Right cardiac atrium (tissue), 5 donors: ENCODE measurements around the gene PFKFB2. TPM values are rescaled to one million over a fixed set of nuclear protein-coding genes. Genes with fewer than 3 reads are reported as not detected.

Experiments used
- ATAC-seq, 2 donors: fragments of 200-7000 bp; cut with Tn5 transposase; one replicate each; pipeline versions ENCODE4 v1.8.0 to v1.9.1; 2020; ENCODE audit warnings: moderate library complexity in 2 of 2, mild to moderate bottlenecking in 1 of 2
- DNase-seq, 3 donors: peaks; one replicate each; pipeline ENCODE4 v3.0.0-alpha.2; 2020
- H3K27ac ChIP-seq: one replicate; pipeline ENCODE4 v1.5.1; 2013; ENCODE audit warnings: mild to moderate bottlenecking, low read length, control low read depth, moderate library complexity
- H3K27me3 ChIP-seq: one replicate; pipeline ENCODE4 v1.6.1; 2013; ENCODE audit not compliant: control insufficient read depth, insufficient read depth
- H3K4me1 ChIP-seq: one replicate; pipeline ENCODE4 v1.6.1; 2013; ENCODE audit warnings: low read length; ENCODE audit not compliant: control insufficient read depth, insufficient read depth
- H3K4me3 ChIP-seq: one replicate; pipeline ENCODE4 v1.5.1; 2013; ENCODE audit warnings: low read length, control low read depth
- H3K9me3 ChIP-seq: one replicate; pipeline ENCODE4 v1.6.1; 2013; ENCODE audit warnings: low read length; ENCODE audit not compliant: control insufficient read depth
- WGBS: extraction: QIAGEN DNeasy Blood & Tissue Kit; methylation state at CpG from one replicate; pipeline ENCODE4 v1.1.7; 2013; 5-methylcytosine and 5-hydroxymethylcytosine counted together
- intact Hi-C, 4 donors: fragments of 100-400 bp; cut with DNase I; formaldehyde crosslinking; loops; one replicate each; pipeline versions ENCODE4 v1.11.0 to v1.14.0; 2022 to 2023
- polyA plus RNA-seq: library from polyadenylated mRNA; stranded (reverse); fragments of 200-250 nt; gene quantifications from one replicate; pipeline ENCODE4 v1.2.3, GENCODE V29; 2013
- total RNA-seq, 4 donors: library from RNA; stranded (reverse); fragmentation: NEBNext Ultra II Directional; extraction: Animal tissue kit (Norgen Biotek cat#: 25700); gene quantifications; one replicate each; pipeline ENCODE4 v1.2.1, GENCODE V29; 2021
- donor health status: healthy with polysubstance abuse.
- donor health status: DM: no; HTN: yes; CAD: no.
- donor health status: DM: no; HTN: no; CAD: no.
- donor health status: DM: no; HTN: yes; CAD: no; lungs with severe emphysema.
- donor health status: DM: yes; HTN: yes; CAD: no.

Gene PFKFB2
- total and polyA plus RNA-seq, 5 donors: 9.4 to 29.7 (median 21.2) TPM

DNA sequence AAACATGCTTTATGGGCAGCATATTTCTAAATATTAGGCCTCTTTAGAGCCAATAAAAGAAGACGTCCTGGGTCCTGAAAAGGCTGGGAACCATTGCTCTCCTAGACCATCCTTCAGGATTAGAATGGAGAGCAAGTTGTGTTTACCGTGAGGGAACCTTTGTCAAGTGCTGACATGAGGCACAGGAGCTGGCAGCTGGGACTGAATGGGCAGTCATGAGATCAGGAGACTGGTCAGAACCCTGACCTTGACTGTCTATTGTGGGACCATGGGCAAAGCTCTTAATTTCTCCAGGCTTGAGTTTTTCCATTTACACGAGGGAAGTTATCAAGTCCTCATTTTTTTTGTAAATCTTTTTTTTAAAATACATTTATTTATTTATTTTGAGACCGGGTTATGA, 5.2 kb downstream of the PFKFB2 start:
- DNase-seq: no peak
- Histone ChIP-seq H3K27me3 (no peaks in the 10 kb centered on the region), H3K27ac (no peak overlapping the region), H3K9me3 (no peaks in the 10 kb centered on the region), H3K4me1 (no peaks in the 10 kb centered on the region), H3K4me3 (no peak overlapping the region)
- ATAC-seq: no peak
- WGBS: 81% methylated on average over 4 of the region's 4 CpGs
- intact Hi-C loops: no loop called here

DNA sequence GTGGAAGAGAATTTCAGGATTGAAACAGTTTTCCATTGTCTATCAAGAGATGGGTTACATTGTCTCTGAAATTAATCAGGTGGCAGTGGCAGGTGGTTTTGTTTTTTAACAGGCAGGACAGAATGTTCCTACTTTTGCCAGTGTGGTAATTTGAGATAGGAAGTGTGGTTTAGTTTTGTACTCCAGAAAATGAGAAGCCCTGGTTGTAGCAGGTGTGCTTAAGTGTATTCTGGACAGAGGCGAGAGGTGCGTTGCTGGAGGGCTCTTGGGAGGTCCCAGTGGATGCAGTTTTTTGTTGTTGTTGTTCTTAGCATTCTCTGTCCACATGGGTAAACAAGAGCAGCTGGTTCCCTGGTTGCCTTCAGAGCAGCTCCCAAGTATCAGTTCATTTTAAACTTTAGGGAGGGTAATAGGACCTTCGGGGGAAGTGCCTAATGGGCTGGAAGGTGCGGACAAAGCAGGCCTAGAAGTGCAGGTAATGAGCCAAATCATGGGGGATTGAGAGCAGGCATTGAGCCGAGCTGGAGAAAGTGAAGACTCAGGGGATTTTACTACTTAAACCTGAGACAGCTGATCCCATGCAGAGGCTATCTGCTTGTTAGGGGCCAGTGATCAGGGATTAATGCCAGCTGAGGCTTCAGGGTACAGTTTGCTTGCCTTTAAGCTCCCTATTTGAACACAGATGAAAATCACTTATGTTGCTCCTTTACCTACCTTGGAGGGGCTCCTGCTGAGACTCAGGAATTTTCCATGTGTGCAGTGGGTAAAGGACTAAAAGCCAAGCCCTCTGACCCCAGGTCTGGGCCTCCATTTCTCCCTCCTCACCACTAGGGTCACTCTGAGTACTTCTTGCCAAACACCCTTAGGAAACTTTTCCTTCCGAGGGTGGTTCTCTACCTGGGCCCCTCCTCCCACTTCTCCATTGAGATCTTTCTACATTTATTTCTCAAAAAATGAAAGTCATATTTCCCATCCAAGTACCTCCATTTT, 6.1 kb downstream of the PFKFB2 start:
- Histone ChIP-seq H3K27me3 (no peaks in the 10 kb centered on the region), H3K4me1 (no peaks in the 10 kb centered on the region), H3K9me3 (no peaks in the 10 kb centered on the region), H3K4me3 (no peak overlapping the region), H3K27ac (no peak overlapping the region)
- 82% methylated on average over 6 of the region's 6 CpGs for WGBS
- ATAC-seq (no peak), DNase-seq (no peak)
- intact Hi-C loops: no loop called here

DNA sequence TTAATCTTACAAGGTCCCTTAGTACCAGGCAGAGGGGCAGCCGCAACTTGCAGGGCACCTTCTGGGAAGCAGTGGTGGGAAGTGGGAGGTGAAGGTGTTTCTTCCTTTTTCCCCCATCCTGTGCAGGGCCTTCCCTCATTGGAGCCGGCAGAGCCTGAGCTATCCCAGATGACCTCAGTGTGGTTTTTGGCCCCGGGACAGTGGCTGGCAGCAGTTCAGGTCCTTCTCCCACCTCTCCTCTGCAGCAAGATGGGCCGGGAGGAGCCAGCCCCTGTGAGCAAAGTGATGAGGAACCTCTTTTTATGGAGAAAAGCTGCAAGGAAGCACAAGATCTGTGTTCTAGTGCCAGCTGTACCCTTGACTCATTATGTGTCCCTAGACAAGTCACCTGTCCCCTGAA, 6.8 kb downstream of the PFKFB2 start:
- DNase-seq (no peak), ATAC-seq (peak in 1 of 2 donors; percentile 10)
- Histone ChIP-seq H3K9me3 (no peaks in the 10 kb centered on the region), H3K27ac (no peak overlapping the region), H3K4me3 (no peak overlapping the region), H3K27me3 (no peaks in the 10 kb centered on the region), H3K4me1 (peaks cover 3% of the 10 kb centered on the region)
- 48% methylated on average over 4 of the region's 4 CpGs for WGBS
- intact Hi-C loops: no loop called here

DNA sequence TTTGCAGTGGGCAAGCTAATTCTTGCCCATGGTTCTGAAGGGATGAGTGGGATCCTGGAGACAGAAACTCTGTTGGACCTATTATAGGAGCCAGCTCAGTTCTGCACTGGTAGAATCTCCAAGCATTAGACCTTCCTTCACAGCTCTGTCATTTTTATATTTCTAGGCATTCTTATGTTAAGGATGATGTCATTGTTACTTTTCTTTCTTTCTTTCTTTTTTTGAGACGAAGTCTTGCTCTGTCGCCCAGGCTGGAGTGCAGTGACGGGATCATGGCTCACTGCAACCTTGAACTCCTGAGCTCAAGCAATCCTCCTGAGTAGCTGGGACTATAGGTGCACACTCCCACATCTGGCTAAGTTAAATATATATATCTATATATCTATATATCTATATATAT, 7.5 kb downstream of the PFKFB2 start:
- Histone ChIP-seq H3K27ac (no peak overlapping the region), H3K4me3 (no peak overlapping the region), H3K9me3 (no peaks in the 10 kb centered on the region), H3K27me3 (no peaks in the 10 kb centered on the region), H3K4me1 (peaks cover 3% of the 10 kb centered on the region)
- WGBS: 91% methylated on average over 3 of the region's 3 CpGs
- DNase-seq (no peak), ATAC-seq (no peak)
- intact Hi-C loops: no loop called here

DNA sequence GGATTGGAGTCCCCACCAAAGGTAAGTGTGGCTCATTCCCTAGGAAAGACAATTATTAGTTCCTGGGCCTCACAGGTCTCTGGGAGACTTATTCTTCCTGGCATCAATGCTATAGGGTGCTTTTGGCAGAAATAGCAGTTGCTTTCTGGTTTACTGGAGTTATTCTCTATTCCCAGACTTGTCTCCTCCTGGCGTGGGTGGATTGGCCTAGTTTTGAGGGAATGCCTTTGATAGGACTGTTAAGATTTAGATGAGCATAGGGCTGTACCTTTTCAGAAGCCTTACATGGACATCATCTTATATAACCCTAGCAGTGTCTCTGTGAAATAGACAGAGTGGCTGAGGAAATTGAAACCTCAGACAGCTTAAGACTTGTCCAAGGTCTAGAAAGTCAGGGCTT, 9.0 kb downstream of the PFKFB2 start:
- Histone ChIP-seq H3K9me3 (no peaks in the 10 kb centered on the region), H3K4me1 (peaks cover 3% of the 10 kb centered on the region), H3K27ac (no peak overlapping the region), H3K4me3 (no peak overlapping the region), H3K27me3 (no peaks in the 10 kb centered on the region)
- WGBS: 90% methylated on average over 1 of the region's 1 CpG
- intact Hi-C loops: no loop called here
- ATAC-seq: no peak
- no peak for DNase-seq

DNA sequence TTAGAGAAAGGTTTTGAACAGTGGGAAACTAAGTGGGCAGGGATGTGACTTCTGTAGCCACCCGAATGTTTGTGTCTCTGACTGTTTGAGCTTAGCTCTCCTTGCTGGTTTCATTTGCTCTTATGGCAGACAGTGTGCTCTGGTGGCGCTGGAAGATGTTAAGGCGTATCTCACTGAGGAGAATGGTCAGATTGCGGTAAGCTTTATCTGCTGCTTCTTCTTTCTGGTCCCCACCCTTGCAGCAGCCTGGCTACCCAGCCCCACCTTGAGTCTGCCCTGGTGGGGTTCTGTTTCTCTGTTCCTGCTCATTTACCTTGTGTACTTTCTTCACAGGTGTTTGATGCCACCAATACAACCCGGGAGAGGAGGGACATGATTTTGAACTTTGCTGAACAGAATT, 9.9 kb downstream of the PFKFB2 start:
- no peaks in the 10 kb centered on the region for H3K9me3 ChIP-seq
- no peak overlapping the region for H3K27ac ChIP-seq
- H3K4me1 ChIP-seq: peaks cover 3% of the 10 kb centered on the region
- H3K4me3 ChIP-seq: no peak overlapping the region
- ATAC-seq: no peak
- 98% methylated on average over 5 of the region's 5 CpGs for WGBS
- intact Hi-C loops: no loop called here
- H3K27me3 ChIP-seq: no peaks in the 10 kb centered on the region
- DNase-seq: no peak

DNA sequence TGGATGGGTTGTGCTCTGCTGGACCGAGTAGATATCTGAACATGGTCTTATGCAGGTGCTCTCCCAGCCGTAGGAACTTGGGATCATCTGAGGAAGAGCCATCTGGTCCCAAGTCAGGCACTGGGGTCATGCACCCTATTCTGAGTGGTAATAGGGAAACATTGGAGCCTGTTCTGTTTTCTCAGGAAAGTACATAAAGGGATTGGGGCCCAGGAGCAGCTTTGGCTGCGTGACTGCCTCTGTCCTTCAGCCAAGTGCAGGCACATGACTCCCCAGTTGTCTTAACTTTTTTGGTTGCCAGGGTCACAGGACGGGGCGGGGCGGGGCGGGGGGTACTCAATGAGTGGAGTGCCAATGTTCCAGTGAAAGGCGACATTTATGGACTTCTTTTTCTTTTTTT, 11.5 kb downstream of the PFKFB2 start:
- peaks cover 3% of the 10 kb centered on the region for H3K4me1 ChIP-seq
- DNase-seq: no peak

DNA sequence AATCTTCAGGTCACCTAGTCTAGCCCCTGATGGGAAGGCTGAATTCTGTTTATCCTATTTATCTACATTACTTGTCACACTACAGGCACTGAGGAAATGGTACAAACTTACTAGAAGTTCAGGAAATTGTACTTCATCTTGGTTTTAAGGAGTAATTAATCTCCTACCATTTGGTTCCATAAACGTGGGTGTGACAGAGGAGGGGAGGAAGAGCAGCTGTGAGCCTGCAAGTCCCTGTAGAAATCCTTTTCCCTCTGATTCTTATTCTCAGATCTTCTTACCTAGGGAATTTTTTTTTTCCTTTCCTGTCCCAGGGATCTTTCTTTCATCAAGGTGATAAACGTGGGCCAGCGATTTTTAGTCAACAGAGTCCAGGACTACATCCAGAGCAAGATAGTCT, 14.1 kb downstream of the PFKFB2 start:
- no peak overlapping the region for H3K4me3 ChIP-seq
- ATAC-seq: no peak
- intact Hi-C loops: no loop called here
- DNase-seq: no peak
- no peaks in the 10 kb centered on the region for H3K9me3 ChIP-seq
- H3K27me3 ChIP-seq: no peaks in the 10 kb centered on the region
- H3K4me1 ChIP-seq: peaks cover 3% of the 10 kb centered on the region
- WGBS: 69% methylated on average over 3 of the region's 3 CpGs
- H3K27ac ChIP-seq: no peak overlapping the region

More for the DNA sequence above, 11.5 kb downstream of the PFKFB2 start:
- Histone ChIP-seq H3K27me3 (no peaks in the 10 kb centered on the region), H3K27ac (peak overlapping the region; percentile 47), H3K4me3 (no peak overlapping the region), H3K9me3 (no peaks in the 10 kb centered on the region)
- intact Hi-C loops: no loop called here
- peak; percentile 61 to 73 for ATAC-seq
- WGBS: 77% methylated on average over 8 of the region's 8 CpGs

DNA sequence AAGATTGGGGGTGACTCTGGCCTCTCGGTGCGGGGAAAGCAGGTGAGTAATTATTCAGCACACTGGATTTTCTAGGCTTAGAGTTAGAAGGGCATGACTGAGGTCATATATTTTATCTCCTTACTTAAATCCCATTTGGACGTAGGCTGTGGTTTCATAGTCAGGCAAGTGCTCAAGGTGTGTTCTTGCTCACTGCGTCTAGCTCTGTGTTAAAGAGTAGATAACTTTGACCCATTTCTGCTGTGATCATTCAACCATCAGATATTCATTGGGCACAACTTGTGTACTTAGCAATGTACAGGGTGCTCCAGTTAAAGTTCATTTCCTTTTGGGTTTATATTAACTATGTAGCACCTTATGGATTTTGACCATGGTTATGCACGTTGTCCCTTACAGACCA, 14.6 kb downstream of the PFKFB2 start:
- H3K4me1 ChIP-seq: peaks cover 3% of the 10 kb centered on the region
- H3K9me3 ChIP-seq: no peaks in the 10 kb centered on the region
- H3K27me3 ChIP-seq: no peaks in the 10 kb centered on the region
- ATAC-seq (no peak), DNase-seq (no peak)
- no peak overlapping the region for H3K4me3 ChIP-seq
- intact Hi-C loops: no loop called here
- H3K27ac ChIP-seq: no peak overlapping the region
- 77% methylated on average over 5 of the region's 5 CpGs for WGBS

DNA sequence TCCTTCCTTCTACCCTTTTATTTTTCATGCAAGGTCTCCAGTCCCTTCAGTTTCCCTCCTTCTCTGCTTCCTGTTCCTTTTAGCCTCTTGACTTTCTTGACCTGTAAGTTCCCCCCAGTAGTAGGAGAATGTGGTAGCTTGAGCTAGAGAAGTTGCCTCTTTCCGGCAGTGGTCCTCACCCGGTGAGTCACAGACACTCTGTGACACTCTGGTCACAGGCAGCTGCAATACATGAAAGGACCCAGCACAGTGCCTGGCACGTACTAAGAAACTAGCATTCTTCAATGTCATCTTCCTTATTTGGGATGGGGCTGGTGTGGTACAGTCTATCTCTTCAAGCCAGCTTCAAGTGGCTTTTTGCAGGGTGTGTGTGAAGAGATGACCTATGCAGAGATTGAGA, 16.0 kb downstream of the PFKFB2 start:
- no peak overlapping the region for H3K27ac ChIP-seq
- no peak overlapping the region for H3K4me3 ChIP-seq
- no peak for DNase-seq
- no peaks in the 10 kb centered on the region for H3K27me3 ChIP-seq
- 71% methylated on average over 3 of the region's 3 CpGs for WGBS
- H3K9me3 ChIP-seq: no peaks in the 10 kb centered on the region
- peaks cover 3% of the 10 kb centered on the region for H3K4me1 ChIP-seq
- intact Hi-C loops: no loop called here
- ATAC-seq: peak in 1 of 2 donors; percentile 65

DNA sequence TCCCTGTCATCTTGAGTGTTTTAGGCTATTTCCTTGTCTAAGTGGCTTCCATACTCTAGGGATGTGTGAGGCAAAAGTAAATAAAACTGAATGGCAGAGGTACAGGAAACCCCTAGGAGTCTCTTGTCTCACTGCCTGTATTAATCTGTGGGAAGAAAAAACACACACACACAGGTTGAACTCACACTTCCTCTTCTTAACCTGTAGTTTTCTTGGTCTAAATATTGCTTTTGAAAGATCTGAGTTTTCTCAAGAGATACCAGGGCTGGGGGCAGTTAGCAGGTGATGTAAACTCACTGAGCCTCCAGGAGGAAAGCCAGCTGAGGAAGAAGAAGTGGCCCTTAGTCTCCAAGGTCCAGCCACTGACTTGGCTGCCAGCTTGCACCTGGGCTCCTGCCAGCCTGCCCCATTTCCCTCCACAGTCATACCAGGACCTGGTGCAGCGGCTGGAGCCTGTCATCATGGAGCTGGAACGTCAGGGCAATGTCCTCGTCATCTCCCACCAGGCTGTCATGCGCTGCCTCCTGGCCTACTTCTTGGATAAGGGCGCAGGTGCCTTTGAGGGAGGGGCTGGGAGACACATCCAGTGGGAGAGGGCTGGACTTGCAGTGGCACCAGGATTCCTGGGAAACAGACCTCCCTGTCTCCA, 16.9 kb downstream of the PFKFB2 start:
- DNase-seq: peak in 2 of 3 donors; percentile 40 to 57
- no peaks in the 10 kb centered on the region for H3K27me3 ChIP-seq
- H3K9me3 ChIP-seq: no peaks in the 10 kb centered on the region
- no peaks in the 10 kb centered on the region for H3K4me1 ChIP-seq
- no peak overlapping the region for H3K27ac ChIP-seq
- intact Hi-C loops: no loop called here
- 86% methylated on average over 5 of the region's 5 CpGs for WGBS
- no peak overlapping the region for H3K4me3 ChIP-seq
- ATAC-seq: peak in 1 of 2 donors; percentile 47
